Psoas muscle (tissue), 8 donors: ENCODE measurements around the gene MCTP2. TPM values are rescaled to one million over a fixed set of nuclear protein-coding genes. Genes with fewer than 3 reads are reported as not detected.

ENCODE experiments used
- ATAC-seq, 4 donors: fragments of 200-7000 bp; cut with Tn5 transposase; one replicate each; pipeline ENCODE4 v1.9.1; 2020; ENCODE audit warnings: moderate library complexity in 3 of 4, mild to moderate bottlenecking in 2 of 4
- DNase-seq, 2 donors: peaks; one replicate each; pipeline ENCODE4 v3.0.0-alpha.2; 2020
- H3K27ac ChIP-seq: fragments of 200-600 bp; one replicate; pipeline ENCODE4 v1.8.0; 2022
- H3K27me3 ChIP-seq, 3 donors: fragments of 200-600 bp in 1 of 3; one replicate each; pipeline versions ENCODE4 v1.6.1 to v1.8.0; 2013 to 2022; ENCODE audit warnings: low read length in 2 of 3, mild to moderate bottlenecking in 2 of 3, moderate library complexity in 1 of 3; ENCODE audit not compliant: insufficient read depth in 3 of 3
- H3K36me3 ChIP-seq, 2 donors: fragments of 200-600 bp in 1 of 2; one replicate each; pipeline versions ENCODE4 v1.6.1 to v1.8.0; 2013 to 2022; ENCODE audit warnings: low read depth in 1 of 2, mild to moderate bottlenecking in 1 of 2, moderate library complexity in 1 of 2; ENCODE audit not compliant: insufficient read depth in 1 of 2
- H3K4me1 ChIP-seq: fragments of 200-600 bp; one replicate; pipeline ENCODE4 v1.8.0; 2022
- H3K4me3 ChIP-seq: fragments of 200-600 bp; one replicate; pipeline ENCODE4 v1.8.0; 2022; ENCODE audit warnings: mild to moderate bottlenecking
- H3K9me3 ChIP-seq: fragments of 200-600 bp; one replicate; pipeline ENCODE4 v1.8.0; 2022
- CTCF ChIP-seq: fragments of 200-600 bp; IDR thresholded peaks from one replicate; pipeline ENCODE4 v1.8.0; 2022; ENCODE audit warnings: antibody characterized with exemption
- WGBS, 3 donors: extraction: QIAGEN DNeasy Blood & Tissue Kit; methylation state at CpG; one replicate each; pipeline versions ENCODE4 v1.1.6 to v1.1.7; 2013; 5-methylcytosine and 5-hydroxymethylcytosine counted together
- intact Hi-C, 2 donors: fragments of 100-400 bp; cut with DNase I; formaldehyde crosslinking; loops; one replicate each; pipeline versions ENCODE4 v1.11.0 to v1.14.2; 2022
- polyA plus RNA-seq, 3 donors: library from polyadenylated mRNA; stranded (reverse); fragments of 200-250 nt; gene quantifications; one replicate each; pipeline ENCODE4 v1.2.3, GENCODE V29; 2013
- total RNA-seq, 4 donors: library from RNA; stranded (reverse); fragmentation: NEBNext Ultra II Directional in 2 of 4; extraction: Animal tissue kit (Norgen Biotek cat#: 25700) in 2 of 4; gene quantifications; one replicate each; pipeline versions ENCODE4 v1.2.1 to v1.2.4, GENCODE V29; 2021 to 2023
- donor health status: healthy with polysubstance abuse.
- donor health status: DM: no; HTN: no; CAD: no; lungs with moderate emphysema.
- donor health status: Bipolar disorder and iron deficiency.
- donor health status: healthy.
- donor health status: DM: yes; HTN: yes; CAD: no.
- donor health status: DM: no; HTN: no; CAD: no.
- donor health status: DM: no; HTN: no; CAD: no.
- donor health status: DM: yes; HTN: yes; CAD: no.

Gene MCTP2
- total and polyA plus RNA-seq, 7 donors = 0.01 to 1.1 (median 0.33) TPM; not detected in 1

- DNase-seq (no peak), ATAC-seq (no peak)
- no peak for TF ChIP-seq CTCF
- Histone ChIP-seq H3K4me3 (no peak overlapping the region), H3K27ac (no peak overlapping the region), H3K36me3 (no peaks in the 10 kb centered on the region), H3K9me3 (no peaks in the 10 kb centered on the region), H3K4me1 (no peaks in the 10 kb centered on the region), H3K27me3 (no peaks in the 10 kb centered on the region)
- intact Hi-C loops = no loop called here
These were observed 69.3 kb downstream of the MCTP2 start for GRCh38 chr15:94300612-94301011.

- no peak overlapping the region for H3K4me3 ChIP-seq
- H3K9me3 ChIP-seq = no peaks in the 10 kb centered on the region
- intact Hi-C loops = no loop called here
- ATAC-seq (no peak), DNase-seq (no peak)
- no peaks in the 10 kb centered on the region for H3K4me1 ChIP-seq
- H3K27ac ChIP-seq = no peak overlapping the region
- no peak for TF ChIP-seq CTCF
- H3K27me3 ChIP-seq = no peaks in the 10 kb centered on the region
- H3K36me3 ChIP-seq = no peaks in the 10 kb centered on the region
- WGBS, 3 donors = 90 to 94% (median 94%) methylated on average over 4 of the region's 4 CpGs
These were observed 73.8 kb downstream of the MCTP2 start for GRCh38 chr15:94305133-94305532.

- DNase-seq (no peak), ATAC-seq (no peak)
- WGBS, 3 donors = 71 to 79% (median 72%) methylated on average over 13 of the region's 13 CpGs
- H3K36me3 ChIP-seq = no peaks in the 10 kb centered on the region
- H3K4me3 ChIP-seq = no peak overlapping the region
- no peaks in the 10 kb centered on the region for H3K27me3 ChIP-seq
- no peak for TF ChIP-seq CTCF
- H3K9me3 ChIP-seq = no peaks in the 10 kb centered on the region
- no peak overlapping the region for H3K27ac ChIP-seq
- intact Hi-C loops = no loop called here
- no peaks in the 10 kb centered on the region for H3K4me1 ChIP-seq
These were observed 75.6 kb downstream of the MCTP2 start for GRCh38 chr15:94306700-94307650.

- intact Hi-C loops = no loop called here
These were observed 81.6 kb downstream of the MCTP2 start for GRCh38 chr15:94312946-94313345.

More at GRCh38 chr15:94312946-94313345, 81.6 kb downstream of the MCTP2 start:
- ATAC-seq (no peak), DNase-seq (no peak)
- H3K9me3 ChIP-seq = no peaks in the 10 kb centered on the region
- 34 to 51% (median 48%) methylated on average over 5 of the region's 5 CpGs for WGBS, 3 donors
- TF ChIP-seq CTCF = no peak
- no peaks in the 10 kb centered on the region for H3K4me1 ChIP-seq
- H3K27ac ChIP-seq = no peak overlapping the region
- no peak overlapping the region for H3K4me3 ChIP-seq
- H3K36me3 ChIP-seq = no peaks in the 10 kb centered on the region
- H3K27me3 ChIP-seq = peaks cover 0 to 3% (median 0%) of the 10 kb centered on the region in 3 donors
